HCT116 (cell line): ENCODE data around the gene LRRIQ1.

Source experiments
- CEBPB ChIP-seq: IDR thresholded peaks from 2 replicates; pipeline ENCODE4 v1.6.1; 2012; ENCODE audit warnings: low read depth
- EZH2 ChIP-seq: fragments of 200-600 bp; sonication (generic); IDR thresholded peaks from 2 replicates; pipeline ENCODE4 v1.6.1; 2017; ENCODE audit warnings: antibody characterized with exemption, mixed run types
- EZH2phosphoT487 ChIP-seq: fragments of 200-600 bp; IDR thresholded peaks from 2 replicates; pipeline ENCODE4 v1.6.1; 2018; ENCODE audit warnings: antibody characterized with exemption, borderline replicate concordance
- JUND ChIP-seq: IDR thresholded peaks from 2 replicates; pipeline ENCODE4 v1.6.1; 2012
- POLR2A ChIP-seq: IDR thresholded peaks from 2 replicates; pipeline ENCODE4 v1.7.0; 2011; ENCODE audit warnings: borderline replicate concordance; ENCODE audit not compliant: insufficient read depth, insufficient read length; ENCODE audit errors: extremely low read depth
- POLR2AphosphoS5 ChIP-seq: IDR thresholded peaks from 2 replicates; pipeline ENCODE4 v1.6.1; 2011; ENCODE audit warnings: mild to moderate bottlenecking, low read depth, low read length, moderate library complexity
- RAD21 ChIP-seq: IDR thresholded peaks from 2 replicates; pipeline ENCODE4 v1.6.1; 2012; ENCODE audit warnings: low read depth, mild to moderate bottlenecking
- SIN3A ChIP-seq: IDR thresholded peaks from 2 replicates; pipeline ENCODE4 v1.6.1; 2012; ENCODE audit warnings: low read depth
- TCF7L2 ChIP-seq: IDR thresholded peaks from 2 replicates; pipeline ENCODE4 v1.7.0; 2011; ENCODE audit warnings: borderline replicate concordance, inconsistent platforms; ENCODE audit not compliant: insufficient read depth, insufficient read length; ENCODE audit errors: extremely low read depth
- YY1 ChIP-seq: IDR thresholded peaks from 2 replicates; pipeline ENCODE4 v1.6.1; 2011; ENCODE audit warnings: low read length, low read depth, moderate library complexity, mild to moderate bottlenecking; ENCODE audit not compliant: insufficient replicate concordance; ENCODE audit errors: extremely low read depth
- ZNF274 ChIP-seq: fragments of 200-500 bp; sonication (Bioruptor generic); IDR thresholded peaks from 2 replicates; pipeline ENCODE4 v1.6.1; 2014; ENCODE audit warnings: mild to moderate bottlenecking, low read depth, low read length, inconsistent platforms
- TF ChIP-seq, protein P1 (sequence below), 3 experiments: fragments of 200-600 bp in 1 of 3; sonication (generic) in 1 of 3; IDR thresholded peaks in 2 of 3; conservative IDR thresholded peaks in 1 of 3; 2 replicates each; pipeline ENCODE4 v1.5.1; 2012 to 2017; ENCODE audit warnings: low read depth in 2 of 3, low read length in 2 of 3, antibody characterized with exemption in 1 of 3, borderline replicate concordance in 1 of 3, control low read depth in 1 of 3, mild to moderate bottlenecking in 1 of 3, mixed read lengths in 1 of 3, mixed run types in 1 of 3, moderate library complexity in 1 of 3; ENCODE audit not compliant: insufficient read depth in 1 of 3
- TF ChIP-seq, protein P2 (sequence below): IDR thresholded peaks from 2 replicates; pipeline ENCODE4 v1.6.1; 2012; ENCODE audit warnings: low read depth

DNA sequence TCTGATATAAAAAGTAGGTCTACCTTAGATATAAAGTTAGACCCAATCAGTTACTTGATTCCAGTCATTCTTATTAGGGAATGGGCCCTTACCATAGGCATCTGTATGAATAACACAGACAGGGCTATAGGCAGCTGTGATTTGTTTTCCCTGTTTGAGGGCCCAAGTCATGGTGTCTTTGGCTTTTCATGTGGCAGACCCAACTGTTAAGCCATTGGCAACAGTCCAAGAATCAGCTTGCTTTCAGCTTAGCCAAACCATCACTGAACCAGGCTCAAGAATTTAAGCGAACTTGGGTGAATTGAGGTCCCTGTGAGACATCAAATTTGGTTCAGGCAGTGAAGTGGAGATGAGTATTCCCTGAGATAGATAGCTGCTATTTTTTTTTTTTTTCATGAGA lies 111.2 kb downstream of the LRRIQ1 start:
- TF ChIP-seq, protein P1, sequence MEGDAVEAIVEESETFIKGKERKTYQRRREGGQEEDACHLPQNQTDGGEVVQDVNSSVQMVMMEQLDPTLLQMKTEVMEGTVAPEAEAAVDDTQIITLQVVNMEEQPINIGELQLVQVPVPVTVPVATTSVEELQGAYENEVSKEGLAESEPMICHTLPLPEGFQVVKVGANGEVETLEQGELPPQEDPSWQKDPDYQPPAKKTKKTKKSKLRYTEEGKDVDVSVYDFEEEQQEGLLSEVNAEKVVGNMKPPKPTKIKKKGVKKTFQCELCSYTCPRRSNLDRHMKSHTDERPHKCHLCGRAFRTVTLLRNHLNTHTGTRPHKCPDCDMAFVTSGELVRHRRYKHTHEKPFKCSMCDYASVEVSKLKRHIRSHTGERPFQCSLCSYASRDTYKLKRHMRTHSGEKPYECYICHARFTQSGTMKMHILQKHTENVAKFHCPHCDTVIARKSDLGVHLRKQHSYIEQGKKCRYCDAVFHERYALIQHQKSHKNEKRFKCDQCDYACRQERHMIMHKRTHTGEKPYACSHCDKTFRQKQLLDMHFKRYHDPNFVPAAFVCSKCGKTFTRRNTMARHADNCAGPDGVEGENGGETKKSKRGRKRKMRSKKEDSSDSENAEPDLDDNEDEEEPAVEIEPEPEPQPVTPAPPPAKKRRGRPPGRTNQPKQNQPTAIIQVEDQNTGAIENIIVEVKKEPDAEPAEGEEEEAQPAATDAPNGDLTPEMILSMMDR (IDR thresholded peaks at IDR 0.05 in 2 of 3, conservative IDR thresholded peaks at IDR 0.05 in 1 of 3; ENCODE audit: borderline replicate concordance in 1 of 3, insufficient read depth in 1 of 3, low read depth in 2 of 3, low read length in 2 of 3): no peak
- TF ChIP-seq POLR2A: no peak
- TF ChIP-seq YY1: no peak
- TF ChIP-seq EZH2phosphoT487: no peak
- no peak for TF ChIP-seq POLR2AphosphoS5
- TF ChIP-seq ZNF274: no peak
- TF ChIP-seq, protein P2, sequence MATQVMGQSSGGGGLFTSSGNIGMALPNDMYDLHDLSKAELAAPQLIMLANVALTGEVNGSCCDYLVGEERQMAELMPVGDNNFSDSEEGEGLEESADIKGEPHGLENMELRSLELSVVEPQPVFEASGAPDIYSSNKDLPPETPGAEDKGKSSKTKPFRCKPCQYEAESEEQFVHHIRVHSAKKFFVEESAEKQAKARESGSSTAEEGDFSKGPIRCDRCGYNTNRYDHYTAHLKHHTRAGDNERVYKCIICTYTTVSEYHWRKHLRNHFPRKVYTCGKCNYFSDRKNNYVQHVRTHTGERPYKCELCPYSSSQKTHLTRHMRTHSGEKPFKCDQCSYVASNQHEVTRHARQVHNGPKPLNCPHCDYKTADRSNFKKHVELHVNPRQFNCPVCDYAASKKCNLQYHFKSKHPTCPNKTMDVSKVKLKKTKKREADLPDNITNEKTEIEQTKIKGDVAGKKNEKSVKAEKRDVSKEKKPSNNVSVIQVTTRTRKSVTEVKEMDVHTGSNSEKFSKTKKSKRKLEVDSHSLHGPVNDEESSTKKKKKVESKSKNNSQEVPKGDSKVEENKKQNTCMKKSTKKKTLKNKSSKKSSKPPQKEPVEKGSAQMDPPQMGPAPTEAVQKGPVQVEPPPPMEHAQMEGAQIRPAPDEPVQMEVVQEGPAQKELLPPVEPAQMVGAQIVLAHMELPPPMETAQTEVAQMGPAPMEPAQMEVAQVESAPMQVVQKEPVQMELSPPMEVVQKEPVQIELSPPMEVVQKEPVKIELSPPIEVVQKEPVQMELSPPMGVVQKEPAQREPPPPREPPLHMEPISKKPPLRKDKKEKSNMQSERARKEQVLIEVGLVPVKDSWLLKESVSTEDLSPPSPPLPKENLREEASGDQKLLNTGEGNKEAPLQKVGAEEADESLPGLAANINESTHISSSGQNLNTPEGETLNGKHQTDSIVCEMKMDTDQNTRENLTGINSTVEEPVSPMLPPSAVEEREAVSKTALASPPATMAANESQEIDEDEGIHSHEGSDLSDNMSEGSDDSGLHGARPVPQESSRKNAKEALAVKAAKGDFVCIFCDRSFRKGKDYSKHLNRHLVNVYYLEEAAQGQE: no peak
- TF ChIP-seq RAD21: no peak
- no peak for TF ChIP-seq EZH2
- TF ChIP-seq TCF7L2: no peak
- no peak for TF ChIP-seq JUND
- no peak for TF ChIP-seq CEBPB
- TF ChIP-seq SIN3A: no peak
